ENCODE measurements around the gene TPRN.

GRCh38 chr9:137179761-137180160, 20.8 kb downstream of the TPRN start:
- TF ChIP-seq, protein P1, sequence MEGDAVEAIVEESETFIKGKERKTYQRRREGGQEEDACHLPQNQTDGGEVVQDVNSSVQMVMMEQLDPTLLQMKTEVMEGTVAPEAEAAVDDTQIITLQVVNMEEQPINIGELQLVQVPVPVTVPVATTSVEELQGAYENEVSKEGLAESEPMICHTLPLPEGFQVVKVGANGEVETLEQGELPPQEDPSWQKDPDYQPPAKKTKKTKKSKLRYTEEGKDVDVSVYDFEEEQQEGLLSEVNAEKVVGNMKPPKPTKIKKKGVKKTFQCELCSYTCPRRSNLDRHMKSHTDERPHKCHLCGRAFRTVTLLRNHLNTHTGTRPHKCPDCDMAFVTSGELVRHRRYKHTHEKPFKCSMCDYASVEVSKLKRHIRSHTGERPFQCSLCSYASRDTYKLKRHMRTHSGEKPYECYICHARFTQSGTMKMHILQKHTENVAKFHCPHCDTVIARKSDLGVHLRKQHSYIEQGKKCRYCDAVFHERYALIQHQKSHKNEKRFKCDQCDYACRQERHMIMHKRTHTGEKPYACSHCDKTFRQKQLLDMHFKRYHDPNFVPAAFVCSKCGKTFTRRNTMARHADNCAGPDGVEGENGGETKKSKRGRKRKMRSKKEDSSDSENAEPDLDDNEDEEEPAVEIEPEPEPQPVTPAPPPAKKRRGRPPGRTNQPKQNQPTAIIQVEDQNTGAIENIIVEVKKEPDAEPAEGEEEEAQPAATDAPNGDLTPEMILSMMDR (IDR thresholded peaks at IDR 0.05; ENCODE audit: insufficient read depth, low read depth, low read length), result no peak
- no peak for TF ChIP-seq EZH2 (IDR thresholded peaks at IDR 0.05; ENCODE audit: insufficient read depth, low read length)
